Stomach (tissue), 4 donors: ENCODE measurements around the gene RAB6A.

ENCODE experiments used
- EP300 ChIP-seq: sonication (generic); formaldehyde crosslinking; IDR thresholded peaks from one replicate; pipeline ENCODE4 v1.6.1; 2017; ENCODE audit warnings: antibody characterized with exemption
- POLR2A ChIP-seq, 4 donors: fragments of 450-650 bp; IDR thresholded peaks; one replicate each; pipeline ENCODE4 v1.6.1; 2016; ENCODE audit warnings: antibody characterized with exemption in 4 of 4, control low read depth in 2 of 4, mild to moderate bottlenecking in 1 of 4, moderate library complexity in 1 of 4
- POLR2AphosphoS5 ChIP-seq, 3 donors: sonication (generic); formaldehyde crosslinking; IDR thresholded peaks; one replicate each; pipeline ENCODE4 v1.6.1; 2016; ENCODE audit warnings: antibody characterized with exemption in 3 of 3
- TF ChIP-seq, protein P1 (sequence below), 7 experiments: fragments of 450-650 bp in 4 of 7; fragments of 200-600 bp in 3 of 7; sonication (generic) in 3 of 7; IDR thresholded peaks; one replicate each; pipeline ENCODE4 v1.5.1; 2016 to 2019; ENCODE audit warnings: antibody characterized with exemption in 7 of 7, control low read depth in 2 of 7, mild to moderate bottlenecking in 1 of 7

DNA sequence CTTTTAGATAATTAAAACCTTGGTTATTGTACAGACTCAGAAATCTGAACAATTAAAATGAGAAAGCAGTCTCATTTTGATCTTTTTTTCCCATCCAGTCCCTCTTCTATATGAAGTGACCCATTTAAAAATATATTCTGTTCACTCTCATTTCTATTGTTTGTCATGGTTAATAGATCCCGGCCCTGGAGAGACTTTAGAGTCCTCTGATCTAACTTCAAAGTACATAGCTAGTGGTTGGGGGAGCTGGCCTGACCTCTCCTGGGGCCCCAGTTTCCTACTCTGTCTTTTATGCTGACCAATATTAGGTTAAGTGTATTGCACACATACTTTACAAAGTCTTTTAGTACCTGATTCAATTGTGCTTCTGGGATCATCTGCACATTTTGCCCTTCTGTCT lies 40.3 kb upstream of the RAB6A start:
- TF ChIP-seq, protein P1, sequence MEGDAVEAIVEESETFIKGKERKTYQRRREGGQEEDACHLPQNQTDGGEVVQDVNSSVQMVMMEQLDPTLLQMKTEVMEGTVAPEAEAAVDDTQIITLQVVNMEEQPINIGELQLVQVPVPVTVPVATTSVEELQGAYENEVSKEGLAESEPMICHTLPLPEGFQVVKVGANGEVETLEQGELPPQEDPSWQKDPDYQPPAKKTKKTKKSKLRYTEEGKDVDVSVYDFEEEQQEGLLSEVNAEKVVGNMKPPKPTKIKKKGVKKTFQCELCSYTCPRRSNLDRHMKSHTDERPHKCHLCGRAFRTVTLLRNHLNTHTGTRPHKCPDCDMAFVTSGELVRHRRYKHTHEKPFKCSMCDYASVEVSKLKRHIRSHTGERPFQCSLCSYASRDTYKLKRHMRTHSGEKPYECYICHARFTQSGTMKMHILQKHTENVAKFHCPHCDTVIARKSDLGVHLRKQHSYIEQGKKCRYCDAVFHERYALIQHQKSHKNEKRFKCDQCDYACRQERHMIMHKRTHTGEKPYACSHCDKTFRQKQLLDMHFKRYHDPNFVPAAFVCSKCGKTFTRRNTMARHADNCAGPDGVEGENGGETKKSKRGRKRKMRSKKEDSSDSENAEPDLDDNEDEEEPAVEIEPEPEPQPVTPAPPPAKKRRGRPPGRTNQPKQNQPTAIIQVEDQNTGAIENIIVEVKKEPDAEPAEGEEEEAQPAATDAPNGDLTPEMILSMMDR (IDR thresholded peaks at IDR 0.05): no peak
- no peak for TF ChIP-seq POLR2A (IDR thresholded peaks at IDR 0.05)
- no peak for TF ChIP-seq EP300
- TF ChIP-seq POLR2AphosphoS5 (IDR thresholded peaks at IDR 0.05): no peak
